ENCODE data around the gene ARHGEF28.

The ARHGEF28 gene

DNA sequence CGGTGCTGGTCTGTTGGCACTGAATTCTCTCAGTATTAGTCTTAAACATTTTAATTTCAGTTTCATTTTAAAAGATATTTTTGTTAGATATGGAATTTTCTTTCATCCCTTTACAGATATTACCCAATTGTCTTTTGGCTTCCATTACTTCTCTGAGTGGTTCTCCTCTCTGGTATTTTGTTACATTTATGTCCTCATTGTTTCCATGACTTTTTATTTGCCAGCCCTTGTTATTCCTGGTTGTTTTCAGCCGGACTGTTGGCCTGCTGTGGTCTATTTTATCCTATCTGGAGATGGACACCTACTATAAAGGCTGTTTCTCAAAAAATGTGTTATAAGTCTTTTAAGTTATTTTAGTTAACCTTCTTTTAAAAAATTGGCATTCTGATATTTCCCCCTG, 117.2 kb downstream of the ARHGEF28 start:
- DNase-seq, result no peak

DNA sequence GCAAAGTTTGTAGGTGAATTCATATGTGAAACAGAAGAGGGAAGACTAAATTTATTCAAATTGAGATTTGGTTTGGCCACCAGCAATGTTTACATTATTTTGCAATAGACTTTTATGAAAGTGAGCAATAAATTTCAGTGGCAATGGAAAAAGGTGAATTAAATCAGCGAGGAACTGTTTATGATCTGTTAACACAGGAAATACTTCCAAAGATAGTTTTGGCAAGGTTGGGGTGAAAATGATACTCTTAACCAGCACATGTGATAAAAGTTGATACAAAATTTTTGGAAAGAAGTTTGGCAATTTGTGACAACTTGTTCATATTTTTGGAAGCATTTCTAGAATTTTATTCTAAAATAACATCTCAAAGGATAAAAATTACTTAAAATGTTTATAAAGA, 119.8 kb downstream of the ARHGEF28 start:
- DNase-seq, result no peak

DNA sequence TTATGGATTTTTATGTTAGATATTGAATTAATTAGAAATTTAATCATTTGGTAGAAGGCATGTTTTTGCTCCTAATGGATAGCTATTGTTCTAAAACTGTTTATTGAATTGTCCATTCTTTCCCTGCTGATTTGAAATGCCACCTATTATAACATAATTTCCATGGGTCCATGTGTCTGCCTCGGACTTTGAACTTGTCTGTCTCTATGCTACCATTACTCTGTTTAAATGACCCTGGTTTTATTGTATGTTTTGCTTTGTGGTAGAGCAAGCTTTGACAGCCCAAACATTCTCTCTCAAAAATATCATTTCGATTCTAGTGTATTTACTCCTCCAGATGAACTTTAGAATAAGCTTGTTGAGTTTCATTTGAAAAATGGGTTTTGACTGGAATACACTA, 120.6 kb downstream of the ARHGEF28 start:
- no peak for DNase-seq

DNA sequence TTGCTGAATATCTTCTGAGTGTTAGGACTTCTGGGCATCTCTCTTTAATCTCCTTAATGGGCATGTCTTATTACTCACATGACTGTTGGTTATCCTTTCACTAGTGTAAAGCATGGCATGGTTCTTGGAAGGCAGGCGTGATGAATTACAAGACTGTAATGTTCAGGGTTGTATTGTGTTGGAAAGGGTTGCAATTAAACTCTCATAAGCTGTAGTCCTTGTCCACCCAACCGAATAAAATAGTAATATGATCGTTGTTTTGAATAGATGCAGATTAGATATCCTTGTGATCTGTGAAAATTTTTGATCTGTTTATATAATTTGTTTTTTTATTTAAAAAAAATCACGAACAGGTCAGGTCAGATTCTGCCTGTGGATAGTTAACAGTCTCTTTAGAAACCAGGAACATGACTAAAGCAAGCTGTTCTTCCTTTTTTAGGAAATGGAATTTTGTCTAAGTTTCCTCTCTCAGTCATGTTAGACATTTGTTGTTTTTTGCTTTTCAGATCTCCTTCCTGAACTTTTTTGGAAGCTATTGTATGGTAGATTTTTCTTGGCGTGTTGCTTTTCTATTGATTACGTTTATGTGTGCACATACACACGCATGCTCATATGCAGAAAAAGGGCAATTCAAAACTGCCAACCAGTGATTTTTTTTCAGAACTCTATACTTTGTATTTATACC, 121.8 kb downstream of the ARHGEF28 start:
- DNase-seq, result no peak

DNA sequence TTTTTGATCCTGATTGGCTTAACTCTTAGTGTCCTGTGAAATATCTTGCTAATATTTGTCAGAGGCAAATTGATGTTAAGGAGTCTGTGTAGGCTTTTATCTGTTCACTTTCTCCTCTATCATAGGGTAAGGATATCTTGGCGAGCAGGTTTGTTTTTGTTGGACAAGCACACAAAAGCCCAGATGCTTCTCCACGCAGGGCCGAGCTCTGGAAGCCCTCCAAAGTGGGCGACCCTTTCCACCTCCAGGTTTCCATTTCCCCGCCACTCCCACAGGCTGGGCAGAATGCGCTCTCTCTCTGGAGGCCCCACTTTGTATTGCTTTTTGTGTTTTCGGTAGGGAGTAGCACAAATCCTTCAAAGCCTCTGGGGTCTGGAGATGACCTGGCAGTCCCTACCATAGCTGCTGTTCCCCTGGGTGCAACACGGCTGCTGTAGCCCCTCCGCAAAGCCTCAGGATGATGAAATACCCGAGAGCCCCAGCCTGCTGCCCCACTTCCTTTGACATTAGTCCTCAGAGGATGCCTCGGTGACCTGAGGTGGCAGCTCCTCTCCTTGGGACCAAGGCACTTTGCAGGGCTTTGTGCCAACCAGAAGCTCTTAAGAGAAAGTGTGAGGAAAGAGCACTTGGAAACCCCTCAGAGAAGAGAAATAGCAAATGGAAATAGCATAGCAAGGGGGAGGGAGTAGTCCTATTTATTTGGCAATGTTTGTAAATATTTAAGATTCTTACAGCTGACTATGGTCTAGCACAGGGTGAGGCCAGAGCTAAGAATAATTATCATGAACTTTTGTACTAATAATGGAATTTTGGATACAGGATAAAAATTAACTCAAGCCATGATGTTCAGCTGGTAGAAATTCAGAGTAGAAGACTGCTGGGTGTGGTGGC, 122.8 kb downstream of the ARHGEF28 start:
- no peak for DNase-seq

DNA sequence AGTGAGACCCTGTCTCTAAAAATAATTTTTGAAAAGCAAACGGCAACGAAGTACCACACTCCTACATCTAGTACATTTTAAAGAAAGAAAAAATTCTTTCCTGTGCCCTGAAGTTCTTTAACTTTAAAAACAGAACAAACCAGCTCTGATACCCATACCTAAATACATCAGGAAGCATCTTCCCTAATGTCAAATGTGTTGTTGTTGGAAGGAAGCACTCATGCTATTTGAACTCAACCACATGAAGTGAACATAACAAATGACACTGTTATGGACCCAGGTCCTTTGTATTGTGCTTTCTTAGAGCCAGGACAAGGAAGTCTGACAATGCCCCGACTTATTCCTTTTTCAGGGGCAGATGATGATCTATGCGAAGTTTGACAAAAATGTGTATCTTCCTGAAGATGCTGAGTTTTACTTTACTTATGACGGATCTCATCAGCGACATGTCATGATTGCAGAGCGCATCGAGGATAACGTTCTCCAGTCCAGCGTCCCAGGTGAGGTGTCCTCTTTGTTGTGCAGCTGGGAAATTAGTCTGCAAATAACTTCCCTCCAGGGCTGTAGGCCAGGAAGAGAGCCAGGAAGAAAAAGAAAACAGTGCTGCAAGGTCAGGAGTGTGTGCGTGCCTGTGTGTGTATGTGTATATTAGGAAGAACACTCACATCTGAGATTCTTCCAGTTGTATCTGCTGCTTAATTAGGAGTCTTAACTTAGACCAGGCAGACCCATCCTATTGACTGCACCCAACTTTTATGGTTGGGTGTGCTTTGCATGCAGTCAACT, 123.7 kb downstream of the ARHGEF28 start:
- DNase-seq, result no peak

DNA sequence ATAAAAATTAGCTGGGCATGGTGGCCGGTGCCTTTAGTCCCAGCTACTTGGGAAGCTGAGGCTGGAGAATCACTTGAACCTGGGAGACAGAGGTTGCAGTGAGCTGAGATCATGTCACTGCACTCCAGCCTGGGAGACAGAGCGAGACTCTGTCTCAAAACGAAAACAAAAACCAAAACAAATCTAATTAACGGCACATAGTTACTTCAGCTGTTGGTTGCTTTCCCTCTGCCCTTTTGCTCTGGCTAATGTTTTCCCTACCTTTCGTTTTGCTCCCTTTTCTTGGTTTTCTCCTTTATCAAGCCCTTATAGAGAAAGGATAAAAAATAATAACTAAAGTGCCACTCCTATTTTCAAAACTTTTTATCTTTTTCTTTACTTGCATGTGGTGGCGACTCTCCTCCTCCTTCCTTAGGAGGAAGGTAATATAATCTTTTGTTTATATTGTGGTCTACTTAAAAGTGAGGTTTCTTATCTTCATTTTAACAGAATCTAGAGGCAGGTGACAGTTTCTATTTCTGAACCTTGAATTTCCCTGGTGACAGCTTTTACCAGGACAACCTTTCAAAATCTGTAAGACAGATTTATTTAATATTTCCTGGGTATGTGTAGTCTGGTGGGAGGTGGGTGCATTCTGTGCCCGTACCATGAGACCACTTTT, 125.4 kb downstream of the ARHGEF28 start:
- DNase-seq, result no peak

DNA sequence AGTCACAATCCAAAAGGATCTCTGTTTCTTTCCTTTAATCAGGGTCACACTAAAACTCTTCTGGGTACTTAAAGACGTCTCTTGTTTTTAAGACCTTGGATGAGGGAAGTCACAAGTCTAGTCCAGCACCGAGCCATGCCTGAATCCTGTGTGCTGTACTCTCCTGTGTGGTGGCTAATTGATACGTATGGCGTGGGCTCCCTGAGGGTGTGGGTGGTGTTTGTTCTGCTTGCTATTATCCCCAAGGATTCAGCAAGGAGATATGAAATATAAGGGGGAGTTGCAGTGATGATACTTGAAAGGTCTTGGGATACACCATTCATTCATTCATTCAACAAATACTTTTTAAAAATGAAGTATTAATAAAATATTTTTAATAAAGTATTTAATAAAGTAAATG, 128.3 kb downstream of the ARHGEF28 start:
- no peak for DNase-seq

DNA sequence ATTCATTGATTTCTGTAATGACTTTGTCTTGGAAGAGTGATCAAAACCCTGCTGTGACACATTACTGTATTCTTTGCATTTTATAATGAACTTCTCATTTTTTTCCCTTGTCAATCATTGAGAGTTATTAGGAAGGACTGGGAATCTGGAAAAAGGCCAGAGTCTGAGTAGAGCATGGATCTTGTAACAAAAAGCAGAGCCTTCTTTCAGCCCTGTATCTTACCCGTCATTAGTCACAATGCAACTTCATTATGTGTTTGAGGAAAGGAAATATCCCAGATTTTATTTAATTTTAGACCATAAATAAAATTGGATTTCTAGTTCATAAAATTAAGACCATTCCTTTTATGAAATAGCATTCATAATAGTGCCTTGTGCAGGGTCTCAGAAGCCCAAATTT, 131.4 kb downstream of the ARHGEF28 start:
- DNase-seq, result no peak

DNA sequence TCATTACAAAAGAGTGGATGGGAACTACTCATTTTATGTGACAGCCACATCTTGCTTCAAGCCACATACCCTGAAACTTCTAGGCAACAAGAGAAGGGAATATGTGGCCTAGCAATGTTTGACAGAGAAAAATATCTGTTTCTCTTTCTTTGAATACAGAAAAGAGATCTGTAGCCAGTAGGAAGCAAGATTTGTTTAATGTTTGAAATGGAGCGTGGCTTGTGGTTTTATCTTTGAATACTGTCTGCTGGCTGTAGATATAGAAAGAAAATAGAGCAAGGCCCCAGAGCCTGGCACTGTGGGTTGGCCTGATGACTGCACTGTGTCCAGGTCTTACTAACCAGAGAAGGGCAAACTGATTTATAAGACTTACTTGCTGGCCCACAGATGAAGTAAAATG, 133.8 kb downstream of the ARHGEF28 start:
- DNase-seq, result peak in 1 of 2 experiments; percentile 3

DNA sequence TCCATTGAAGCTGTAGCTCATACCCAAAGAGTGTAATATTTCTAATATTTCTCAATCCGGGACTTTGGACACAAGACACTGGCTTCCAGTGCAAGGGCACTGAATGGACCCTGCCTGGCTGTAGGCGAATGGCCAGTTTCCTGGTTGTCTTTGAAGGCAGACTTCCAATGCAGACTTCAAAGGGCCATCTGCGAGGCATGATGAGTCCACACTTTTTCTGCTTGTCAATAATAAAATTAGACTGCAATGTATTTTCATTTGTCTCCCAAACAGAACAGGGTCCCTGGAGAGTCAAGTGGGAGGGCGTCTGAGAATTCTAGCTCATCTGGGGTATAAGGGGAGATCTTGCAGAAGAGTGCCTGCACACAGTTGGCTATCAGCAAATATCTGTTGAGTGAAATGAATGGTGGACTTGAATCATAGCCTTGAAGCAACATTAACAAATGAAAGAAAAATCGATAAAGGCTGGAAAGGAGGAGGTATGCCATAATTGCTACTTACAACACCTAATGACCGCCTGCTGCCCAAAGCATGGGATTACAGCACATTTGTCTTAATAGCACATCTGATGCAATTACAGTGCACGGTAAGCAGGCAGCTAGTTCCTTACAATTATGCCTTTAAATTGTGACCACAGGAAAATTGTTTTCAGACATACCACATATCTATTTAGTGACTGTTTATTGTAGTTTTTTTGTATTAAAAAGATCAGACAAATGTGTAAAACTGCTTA, 137.5 kb downstream of the ARHGEF28 start:
- no peak for DNase-seq

DNA sequence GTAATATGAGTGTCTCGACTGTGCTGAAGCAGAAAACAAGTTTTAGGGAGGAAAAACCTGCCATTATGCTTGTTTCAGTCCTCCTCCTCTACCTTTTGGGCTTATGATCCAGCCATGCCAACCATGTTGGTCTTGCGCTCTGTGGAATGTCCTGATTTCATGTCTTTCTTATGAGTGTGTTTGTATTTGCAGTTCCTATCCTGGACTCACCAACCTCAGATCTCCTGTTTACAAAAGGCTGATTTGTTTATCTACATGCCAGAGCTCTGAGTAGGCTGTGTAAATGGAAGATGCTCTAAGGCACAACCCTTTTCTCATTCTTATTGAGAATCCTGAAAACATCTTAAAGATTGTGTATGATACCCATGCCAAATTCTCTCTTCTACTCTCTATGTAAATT, 138.6 kb downstream of the ARHGEF28 start:
- no peak for DNase-seq

DNA sequence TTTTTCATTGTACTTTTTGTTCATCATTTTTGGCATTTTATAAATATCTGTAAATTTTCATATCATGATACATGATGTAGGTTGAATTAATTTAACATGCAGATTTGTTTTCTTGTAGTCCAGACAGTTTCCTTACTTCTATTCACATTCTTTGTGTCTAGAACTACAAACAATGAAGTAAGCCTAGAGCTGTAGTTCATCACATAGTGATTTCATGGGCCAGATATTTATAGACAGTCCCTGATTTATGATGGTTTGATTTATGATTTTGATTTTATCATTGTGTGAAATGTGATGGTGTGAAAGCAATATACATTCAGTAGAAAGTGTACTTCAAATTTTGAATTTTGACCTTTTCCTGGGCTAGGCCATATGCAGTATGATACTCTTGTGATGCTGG, 139.0 kb downstream of the ARHGEF28 start:
- no peak for DNase-seq

DNA sequence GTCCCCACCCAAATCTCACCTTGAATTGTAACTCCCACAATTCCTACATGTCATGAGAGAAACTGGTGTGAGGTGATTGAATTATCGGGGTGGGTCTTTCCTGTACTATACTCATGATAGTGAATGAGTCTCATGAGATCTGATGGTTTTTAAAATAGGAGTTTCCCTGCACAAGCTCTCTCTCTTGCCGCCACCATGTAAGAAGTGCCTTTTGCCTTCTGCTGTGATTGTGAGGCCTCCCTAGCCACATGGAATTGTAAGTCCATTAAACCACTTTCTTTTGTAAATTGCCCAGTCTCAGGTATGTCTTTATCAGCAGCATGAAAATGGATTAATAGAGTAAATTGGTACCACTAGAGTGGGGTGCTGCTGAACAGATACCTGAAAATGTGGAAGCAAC, 140.9 kb downstream of the ARHGEF28 start:
- no peak for DNase-seq

DNA sequence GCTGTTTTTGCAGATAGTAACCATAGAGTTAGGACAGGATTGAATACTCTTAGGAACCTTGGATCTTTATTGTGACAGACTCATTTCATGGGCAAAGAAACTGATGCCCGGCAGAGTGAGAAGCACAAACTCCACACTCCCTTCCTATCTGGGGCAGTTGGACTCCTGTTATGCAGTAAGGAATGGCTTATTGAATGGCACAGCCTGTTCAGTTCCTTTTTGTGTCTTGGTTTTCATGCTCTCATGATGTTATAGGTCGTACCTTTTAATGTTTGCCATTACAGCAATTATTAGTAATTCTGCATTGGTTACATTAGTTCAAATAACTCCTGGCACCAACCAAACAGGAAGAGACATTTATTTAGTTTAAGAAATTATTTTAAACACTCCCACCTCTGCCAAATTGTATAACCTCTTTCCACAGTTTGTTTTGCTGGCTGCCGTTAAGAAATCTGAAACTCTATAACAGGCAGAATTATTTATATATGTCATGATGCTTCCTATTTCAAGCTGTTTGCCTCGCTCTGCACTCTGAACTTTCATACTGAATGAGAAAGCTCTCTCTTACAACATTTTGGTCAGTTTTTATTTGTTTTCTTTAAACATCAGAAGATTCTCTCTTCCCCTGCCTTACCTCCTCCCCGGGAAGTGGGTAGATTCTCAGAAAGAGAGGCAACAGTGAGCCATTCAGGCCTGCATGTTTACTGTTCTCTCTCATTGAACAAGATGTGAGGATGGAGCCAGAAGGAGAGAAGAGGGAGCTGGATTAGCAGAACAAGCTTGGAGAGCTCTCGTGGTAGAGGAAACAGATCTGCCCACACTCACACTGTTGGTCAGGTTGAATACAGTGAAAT, 144.4 kb downstream of the ARHGEF28 start:
- no peak for DNase-seq

DNA sequence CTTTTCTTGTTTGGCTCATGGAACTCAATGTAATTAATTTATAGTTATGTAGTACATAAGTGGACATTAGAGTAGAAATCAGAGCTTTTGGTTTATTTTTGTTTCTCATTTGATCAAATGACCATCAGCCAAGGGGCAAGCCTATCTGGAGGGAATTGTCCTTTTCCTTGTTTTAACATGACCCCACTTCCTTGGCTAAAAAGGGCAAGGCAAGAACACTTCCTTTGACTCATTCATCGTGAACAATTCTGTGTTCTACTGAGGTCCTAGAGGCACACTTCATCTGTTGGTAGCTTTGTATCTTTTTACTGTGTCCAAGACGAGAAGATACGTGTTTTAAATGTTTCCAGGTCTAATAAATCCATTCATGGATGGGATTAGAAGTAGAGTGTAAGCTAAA, 148.9 kb downstream of the ARHGEF28 start:
- no peak for DNase-seq

DNA sequence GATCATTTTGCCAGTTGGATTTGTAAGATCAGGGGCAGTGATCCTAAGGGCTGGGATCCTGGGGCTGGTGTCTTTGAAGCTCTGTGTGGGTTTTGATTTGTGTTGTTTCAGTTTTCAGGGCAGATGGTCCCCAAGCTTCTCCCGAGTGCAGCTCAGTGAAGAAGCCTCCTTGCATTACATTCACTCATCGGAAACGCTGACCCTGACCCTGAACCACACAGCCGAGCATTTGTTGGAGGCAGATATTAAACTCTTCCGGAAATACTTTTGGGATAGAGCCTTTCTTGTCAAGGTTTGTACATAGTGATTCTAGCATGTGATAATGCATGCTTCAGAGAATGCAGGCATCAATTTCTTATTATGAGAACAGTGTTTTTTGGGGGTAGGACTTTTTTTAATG, 150.4 kb downstream of the ARHGEF28 start:
- DNase-seq, result no peak

DNA sequence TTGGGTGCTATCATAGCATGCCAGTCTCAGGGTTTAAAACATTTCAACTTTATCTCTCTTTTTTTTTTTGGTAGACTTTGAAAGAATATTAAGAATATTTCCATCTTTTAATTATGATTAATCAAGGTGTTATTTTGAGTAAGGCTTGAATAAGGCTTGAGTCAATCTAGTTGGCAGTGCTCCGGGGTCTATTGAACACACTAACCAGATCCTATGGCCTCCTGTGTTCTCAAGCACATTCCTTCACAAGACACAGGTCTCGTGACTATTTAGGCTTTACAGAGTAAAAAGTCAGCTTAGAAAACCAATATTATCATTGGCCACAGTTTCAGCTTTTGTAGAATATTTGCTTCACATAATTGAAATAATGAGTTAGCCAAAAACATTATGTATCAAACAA, 151.2 kb downstream of the ARHGEF28 start:
- no peak for DNase-seq

DNA sequence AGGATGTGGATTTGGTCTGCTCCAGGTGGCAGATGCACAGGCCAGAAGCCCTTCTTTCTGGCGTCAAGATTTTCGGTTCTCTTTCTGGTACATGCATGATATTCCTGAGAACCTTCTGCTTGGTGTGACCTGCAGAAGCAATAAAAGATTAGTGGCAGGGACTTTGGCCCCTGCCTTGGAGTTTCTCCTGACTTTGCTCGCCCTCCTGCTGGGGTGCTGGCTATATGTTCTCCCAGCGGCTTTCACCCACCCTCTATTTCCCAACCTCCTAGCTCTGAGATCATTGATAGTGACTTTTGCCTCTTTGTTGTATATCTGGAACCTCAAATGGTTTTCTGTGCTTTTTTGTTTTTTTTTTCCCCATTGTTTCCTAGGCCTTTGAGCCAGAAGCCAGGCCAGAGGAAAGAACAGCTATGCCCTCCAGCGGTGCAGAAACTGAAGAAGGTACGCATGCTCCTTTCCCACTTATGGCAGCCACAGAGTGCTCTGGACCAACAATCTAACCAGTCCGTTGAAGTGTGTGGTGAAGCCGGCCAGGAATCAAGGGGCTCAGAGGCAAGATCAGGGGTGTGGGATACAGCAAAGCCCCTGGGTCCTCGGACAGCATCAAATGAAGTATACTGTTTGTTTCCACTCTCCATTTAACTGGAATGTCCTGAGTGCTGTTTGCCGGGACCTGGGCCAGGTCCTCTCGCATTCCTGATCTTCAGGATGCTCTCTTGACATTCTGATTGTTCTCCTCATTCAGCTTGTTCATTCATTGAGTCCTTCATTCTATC, 154.5 kb downstream of the ARHGEF28 start:
- no peak for DNase-seq

DNA sequence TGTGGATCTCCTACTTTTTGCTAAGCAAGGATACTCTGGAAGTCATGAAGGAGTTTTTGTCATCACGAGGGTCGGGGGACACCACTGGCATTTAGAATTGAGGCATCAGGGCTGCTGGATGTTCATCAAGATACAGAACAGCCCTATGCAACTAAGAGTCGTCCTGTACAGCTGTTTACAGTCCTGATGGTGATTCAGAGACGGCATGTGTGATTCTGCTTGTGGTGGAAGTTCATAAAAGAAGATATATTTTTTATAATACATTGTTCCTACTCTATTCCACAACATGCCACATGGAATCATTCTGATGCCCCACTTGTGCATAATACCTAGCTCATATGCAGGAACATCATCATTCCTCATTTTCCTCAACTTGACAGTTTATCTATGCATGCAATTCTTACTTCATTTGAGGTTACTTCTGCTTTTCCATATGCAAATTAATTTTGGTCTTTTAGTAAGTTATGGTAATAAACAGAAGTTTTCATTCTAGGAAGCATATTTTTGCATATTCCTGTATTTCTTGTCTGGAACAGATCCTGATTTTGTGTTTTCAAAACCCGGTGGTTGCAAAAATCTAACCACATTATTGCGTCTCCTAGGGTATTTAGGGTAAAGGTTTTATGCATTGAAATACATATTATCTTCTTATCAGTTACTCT, 155.2 kb downstream of the ARHGEF28 start:
- no peak for DNase-seq

All from NCI-H187 (cell line).